NCI-H146 (cell line): ENCODE data around the gene ZNF230.
A peak's percentile ranks its signal among the peaks of the same experiment; 100 is the strongest.

Source experiments
- DNase-seq: peaks from one replicate; lab custom pipeline; 2025; lab: John Stamatoyannopoulos, UW

ZNF230 gene

DNA sequence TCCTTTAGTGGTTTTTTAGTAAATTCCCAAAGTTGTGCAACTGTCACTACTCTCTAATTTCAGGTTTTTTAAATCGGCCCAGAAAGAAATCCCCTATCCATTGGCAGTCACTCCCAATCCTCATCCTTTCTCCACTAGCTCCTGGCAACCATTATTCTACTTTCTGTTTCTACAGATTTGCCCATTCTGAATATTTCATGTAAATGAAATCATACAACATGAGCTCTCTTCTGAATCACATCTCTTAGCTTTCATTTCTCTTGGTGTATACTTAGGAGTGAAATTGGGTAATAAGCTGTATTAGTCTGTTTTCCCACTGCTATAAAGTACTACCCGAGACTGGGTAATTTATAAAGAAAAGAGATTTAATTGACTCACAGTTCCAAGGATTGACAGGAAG lies 39.4 kb downstream of the ZNF230 start:
- DNase-seq = no peak

DNA sequence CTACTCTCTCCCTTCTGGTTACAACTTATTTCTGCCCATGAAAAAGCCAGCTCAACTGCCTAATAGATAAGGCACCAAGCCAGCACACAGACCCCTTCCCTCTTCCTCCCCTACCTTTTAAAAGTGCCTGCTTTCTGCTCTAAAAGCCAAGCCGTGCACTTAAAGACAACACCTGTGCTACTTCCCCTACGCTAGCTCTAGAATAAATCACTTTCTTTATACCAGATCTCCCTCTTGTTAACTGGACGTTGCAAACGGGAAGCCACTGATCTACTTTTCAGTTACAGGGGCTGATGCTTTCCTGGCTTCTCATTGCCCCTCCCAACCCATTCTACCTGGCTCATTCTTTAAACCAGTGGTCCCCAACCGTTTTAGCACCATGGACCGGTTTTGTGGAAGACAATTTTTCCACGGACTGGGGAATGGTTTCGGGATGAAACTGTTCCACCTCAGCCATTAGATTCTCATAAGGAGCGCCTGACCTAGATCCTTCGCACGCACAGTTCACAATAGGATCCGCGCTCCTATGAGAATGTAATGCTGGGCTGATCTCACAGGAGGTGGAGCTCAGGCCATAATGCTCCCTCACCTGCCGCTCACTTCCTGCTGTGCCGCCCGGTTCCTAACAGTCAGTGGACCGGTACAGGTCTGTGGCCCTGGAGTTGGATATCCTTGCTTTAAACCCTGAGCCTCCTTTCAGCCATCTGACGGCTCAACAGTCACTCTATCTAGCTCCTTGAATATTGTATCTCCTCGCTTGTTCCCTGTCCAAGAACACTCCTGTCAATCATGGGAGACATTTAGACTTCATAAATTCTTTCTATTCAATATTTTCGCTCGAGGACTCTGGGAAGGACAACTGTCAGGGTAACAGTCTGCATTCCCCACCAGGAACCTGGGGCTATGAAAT lies 48.2 kb downstream of the ZNF230 start:
- DNase-seq = peak; percentile 88

DNA sequence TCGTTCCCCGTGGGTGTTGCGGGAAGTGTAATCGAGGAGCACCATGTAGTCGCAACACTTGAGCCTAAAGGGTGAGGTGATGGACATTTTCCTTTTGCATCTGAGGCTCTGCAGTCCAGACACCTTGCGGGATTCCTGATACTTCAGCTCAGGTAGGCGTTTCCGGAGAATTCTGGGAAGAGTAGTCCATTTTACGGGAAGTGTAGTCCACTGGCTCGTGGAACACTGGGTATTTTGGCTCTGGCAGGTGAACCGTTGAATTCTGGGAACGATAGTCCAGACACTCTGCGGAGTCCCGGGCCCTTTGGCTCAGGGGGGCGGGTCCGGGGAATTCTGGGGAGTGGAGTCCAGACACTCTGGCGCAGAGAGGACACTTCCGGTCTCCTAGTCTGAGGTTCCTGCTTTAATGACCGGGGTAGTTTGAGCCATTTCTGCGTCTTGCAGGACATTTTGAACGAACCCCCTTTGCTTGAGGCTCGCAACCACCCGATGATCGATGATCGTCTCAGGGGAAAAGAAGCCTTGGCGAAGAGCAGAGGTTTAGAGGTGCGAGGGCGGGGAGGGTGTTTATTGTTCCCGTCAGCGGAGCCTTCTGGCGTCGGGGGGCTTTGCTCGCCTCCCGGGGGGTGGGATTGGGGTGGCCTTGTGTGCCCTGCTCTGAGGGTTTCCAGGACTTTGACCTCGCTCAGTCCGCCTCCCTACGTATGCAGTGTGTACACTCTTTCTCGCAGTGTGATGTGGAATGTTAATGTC lies 49.1 kb downstream of the ZNF230 start, which contains the start of gene ZNF223:
Gene ZNF223 (plus strand): TSS at position 387 of the 753 bp plus-strand sequence. CDS start 3,141 bp downstream, outside the sequence.
- peak; percentile 99 for DNase-seq

DNA sequence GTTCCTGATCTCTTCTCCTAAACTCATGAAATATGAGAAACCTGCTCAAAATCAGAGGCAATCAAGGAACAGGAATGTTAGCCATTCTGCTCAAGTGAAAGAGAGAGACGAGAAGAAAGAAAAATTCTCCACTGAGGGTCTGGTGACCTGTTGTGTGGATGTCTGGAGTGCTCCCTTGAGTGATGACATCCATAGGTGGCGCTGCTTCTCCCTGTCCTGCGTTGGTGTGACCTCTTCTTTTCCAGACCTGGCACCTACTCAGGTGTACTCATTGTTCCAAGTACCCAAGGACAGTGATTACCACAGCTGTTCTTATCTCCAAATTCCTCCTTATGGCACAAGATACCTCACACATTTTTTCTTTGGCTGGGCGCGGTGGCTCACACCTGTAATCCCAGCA lies 53.1 kb downstream of the ZNF230 start:
- DNase-seq = no peak

DNA sequence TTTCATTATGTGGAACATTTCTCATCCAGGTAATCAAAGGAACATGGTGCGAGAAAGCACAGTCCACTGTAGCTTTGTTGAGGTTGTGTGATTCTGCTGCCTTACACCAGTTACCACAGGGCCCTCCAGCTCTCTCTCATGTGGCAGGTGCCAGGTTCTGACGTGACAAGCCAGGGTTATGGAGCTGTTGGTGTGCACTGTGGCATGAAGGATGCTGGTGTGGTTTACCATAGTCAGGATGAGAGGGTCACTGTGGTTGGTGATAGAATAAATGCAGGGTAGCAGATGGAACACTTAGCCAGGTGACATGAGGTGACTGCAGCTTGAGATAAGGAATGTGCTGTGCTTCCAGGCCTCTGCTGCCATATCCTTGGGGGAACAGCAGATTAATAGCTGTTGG lies 56.5 kb downstream of the ZNF230 start:
- DNase-seq = no peak

DNA sequence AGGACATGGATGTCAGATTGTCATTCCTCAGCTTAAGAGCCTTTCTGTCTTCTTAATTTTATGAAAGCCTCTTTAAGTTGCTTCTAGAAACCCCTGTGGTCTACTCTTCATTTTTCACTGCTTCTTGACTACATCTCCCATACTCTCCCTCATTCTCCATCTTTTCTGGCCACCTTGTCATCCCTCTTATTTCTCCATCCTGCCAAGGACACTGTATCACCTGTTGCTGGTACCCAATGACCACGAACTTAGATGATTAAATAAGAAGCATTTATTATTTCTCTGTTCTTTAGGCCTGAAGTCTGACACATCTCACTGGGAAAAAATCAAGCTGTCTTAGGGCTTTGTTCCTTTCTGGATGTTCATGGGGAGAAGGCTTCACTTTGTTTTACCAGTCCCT lies 58.3 kb downstream of the ZNF230 start:
- no peak for DNase-seq
